ENCODE data around the gene CCNJL. TPM values are rescaled to one million over a fixed set of nuclear protein-coding genes. Genes with fewer than 3 reads are reported as not detected.

Gene CCNJL
- total and polyA plus RNA-seq, 5 experiments from 2014 or later = not detected

DNA sequence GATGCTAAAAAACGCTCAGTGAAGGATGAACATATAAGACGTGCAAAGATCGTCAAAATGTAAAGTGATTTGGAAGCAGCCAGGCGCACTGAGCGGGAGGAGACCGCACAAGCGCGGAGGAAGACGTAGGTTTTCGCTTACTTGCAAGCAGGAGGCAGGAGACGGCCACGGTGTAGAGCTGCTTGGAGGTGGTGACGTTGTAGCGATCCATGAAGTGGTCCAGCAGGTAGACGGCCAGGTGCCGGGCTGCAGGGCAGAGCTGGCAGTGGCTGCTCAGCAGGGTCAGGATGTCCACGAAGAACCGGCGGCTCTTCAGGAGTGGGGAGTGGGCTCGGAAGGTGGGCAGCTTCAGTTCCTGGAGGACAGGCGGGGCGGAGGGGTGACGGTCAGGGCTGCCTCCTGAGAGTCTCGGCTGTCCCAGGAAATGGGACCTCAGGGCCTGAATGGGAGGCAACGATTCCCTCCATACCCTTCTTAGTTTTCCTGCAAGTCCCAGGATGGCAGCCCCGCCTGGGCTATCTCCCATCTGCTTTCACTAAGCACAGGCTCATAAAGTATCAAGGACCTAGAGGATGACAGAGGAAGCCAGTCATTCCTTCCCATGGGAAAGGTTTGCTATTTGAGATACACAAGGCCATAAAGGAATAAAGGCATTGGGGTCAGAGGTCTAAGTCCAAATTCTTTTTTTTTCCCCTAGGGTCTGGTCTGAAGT lies 31.8 kb downstream of the CCNJL start:
- H3K4me1 Mint-ChIP-seq = no peaks in the 10 kb centered on the region
- DNase-seq (no peak), ATAC-seq (no peak)
- H3K27ac Mint-ChIP-seq = no peak overlapping the region
- no peaks in the 10 kb centered on the region for H3K9me3 Mint-ChIP-seq
- no peaks in the 10 kb centered on the region for H3K36me3 Mint-ChIP-seq
- H3K4me3 Mint-ChIP-seq = no peak overlapping the region
- peaks cover 0 to 3% (median 0%) of the 10 kb centered on the region in 5 donors for H3K27me3 Mint-ChIP-seq
- POLR2A ChIA-PET = no interaction called here

DNA sequence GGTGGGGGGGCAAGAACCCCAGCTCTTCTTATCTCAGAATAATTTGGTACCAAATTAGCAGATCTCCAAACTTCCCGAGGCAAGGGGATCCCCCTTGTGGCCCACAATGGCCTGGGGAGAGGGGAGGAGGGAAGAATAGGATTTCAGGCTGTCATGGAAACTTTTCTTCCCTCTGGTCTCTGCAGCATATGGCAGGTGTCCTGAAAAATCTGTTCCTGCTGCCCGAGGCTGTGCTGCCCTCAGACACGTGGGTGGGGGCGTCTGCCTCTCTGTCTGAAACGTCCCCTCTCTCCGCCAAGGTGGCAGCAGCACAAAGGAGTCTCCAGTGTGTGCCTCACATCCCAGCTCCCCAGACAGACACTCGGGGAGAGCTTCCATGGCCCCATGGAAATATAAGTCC lies 34.0 kb downstream of the CCNJL start:
- no peak for DNase-seq
- no peak for ATAC-seq
- H3K4me1 Mint-ChIP-seq = peaks cover 0 to 11% (median under 1%) of the 10 kb centered on the region in 4 donors
- no peak overlapping the region for H3K4me3 Mint-ChIP-seq
- POLR2A ChIA-PET = no interaction called here
- no peaks in the 10 kb centered on the region for H3K27me3 Mint-ChIP-seq
- no peaks in the 10 kb centered on the region for H3K9me3 Mint-ChIP-seq
- no peak overlapping the region for H3K27ac Mint-ChIP-seq
- H3K36me3 Mint-ChIP-seq = no peaks in the 10 kb centered on the region

DNA sequence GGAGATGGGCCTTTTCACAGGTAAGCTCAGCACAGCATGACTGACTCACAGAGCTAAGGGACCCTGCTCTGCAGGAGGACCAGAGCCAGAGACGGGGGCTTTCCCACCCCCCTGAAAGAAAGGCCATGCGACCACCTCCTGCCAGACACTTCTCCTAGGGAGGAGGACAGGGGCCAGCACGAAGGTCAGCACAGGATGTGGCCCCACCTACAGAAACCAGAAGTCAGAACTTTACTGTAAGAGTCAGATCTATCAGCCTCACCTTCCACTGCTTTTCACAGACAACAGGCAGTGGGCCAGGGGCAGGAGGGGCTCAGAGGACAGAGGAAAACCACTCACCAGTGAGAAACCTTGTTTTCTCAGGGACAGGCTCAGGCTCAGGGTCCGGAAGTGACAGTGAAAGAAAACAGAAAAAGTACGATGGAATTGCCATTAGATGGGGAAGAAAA lies 37.9 kb downstream of the CCNJL start:
- peak overlapping the region in 1 of 10 donors; percentile 13 for H3K27ac Mint-ChIP-seq
- ATAC-seq = no peak

DNA sequence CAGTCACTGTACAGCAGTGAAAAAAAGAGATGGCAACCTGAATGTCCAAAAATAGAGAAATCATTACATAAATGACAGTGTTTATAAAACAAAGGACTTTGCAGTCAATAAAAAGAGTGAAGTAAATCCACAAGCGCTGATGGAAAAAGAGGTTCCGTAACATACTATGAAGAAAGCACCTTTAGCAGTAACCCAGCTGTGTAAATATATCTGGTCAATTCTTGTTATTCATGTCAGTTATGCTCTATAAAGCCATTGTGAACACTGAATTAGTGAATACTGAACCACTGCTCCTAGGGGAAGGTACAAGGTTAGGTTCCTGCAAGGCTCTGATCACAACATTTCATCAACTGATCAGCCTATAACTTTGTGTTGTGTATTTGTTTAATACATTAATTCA lies 39.5 kb downstream of the CCNJL start:
- Mint-ChIP-seq H3K27ac (no peak overlapping the region), H3K9me3 (no peaks in the 10 kb centered on the region), H3K4me1 (peaks cover 2 to 38% (median 6%) of the 10 kb centered on the region in 4 donors), H3K4me3 (no peak overlapping the region), H3K27me3 (peaks cover 0 to 3% (median 0%) of the 10 kb centered on the region in 5 donors), H3K36me3 (no peaks in the 10 kb centered on the region)
- ATAC-seq = no peak
- DNase-seq = no peak
- POLR2A ChIA-PET = no interaction called here

More for the DNA sequence above, 37.9 kb downstream of the CCNJL start:
- peaks cover 0 to 3% (median 0%) of the 10 kb centered on the region in 5 donors for H3K27me3 Mint-ChIP-seq
- no peak for DNase-seq
- H3K4me1 Mint-ChIP-seq = peaks cover 2 to 28% (median 6%) of the 10 kb centered on the region in 4 donors
- H3K36me3 Mint-ChIP-seq = no peaks in the 10 kb centered on the region
- POLR2A ChIA-PET = no interaction called here
- no peaks in the 10 kb centered on the region for H3K9me3 Mint-ChIP-seq
- no peak overlapping the region for H3K4me3 Mint-ChIP-seq

DNA sequence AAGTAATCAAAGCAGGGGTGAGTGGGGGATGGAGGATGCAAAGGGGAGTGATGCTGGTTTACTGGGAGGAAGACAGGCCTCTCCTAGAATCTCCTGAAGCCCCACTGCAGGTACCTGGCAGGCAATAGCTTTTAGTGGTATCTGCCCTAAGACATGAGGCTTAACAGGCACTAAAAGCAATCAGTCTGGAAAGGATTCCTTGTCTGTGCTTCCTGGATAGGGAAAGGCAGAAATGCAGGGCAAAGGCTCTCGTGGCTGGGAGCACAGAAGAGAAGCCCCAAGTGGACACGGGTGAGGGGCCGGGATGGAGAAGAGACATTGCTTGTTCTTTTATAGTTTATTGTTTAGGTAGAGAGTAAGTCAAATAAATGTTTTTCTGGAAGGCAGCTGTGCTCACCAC lies 40.1 kb downstream of the CCNJL start:
- Mint-ChIP-seq H3K27ac (no peak overlapping the region), H3K4me3 (no peak overlapping the region), H3K27me3 (peaks cover 0 to 3% (median 0%) of the 10 kb centered on the region in 5 donors), H3K4me1 (peaks cover 2 to 38% (median 6%) of the 10 kb centered on the region in 4 donors), H3K36me3 (no peaks in the 10 kb centered on the region), H3K9me3 (no peaks in the 10 kb centered on the region)
- POLR2A ChIA-PET = no interaction called here
- no peak for DNase-seq
- no peak for ATAC-seq

DNA sequence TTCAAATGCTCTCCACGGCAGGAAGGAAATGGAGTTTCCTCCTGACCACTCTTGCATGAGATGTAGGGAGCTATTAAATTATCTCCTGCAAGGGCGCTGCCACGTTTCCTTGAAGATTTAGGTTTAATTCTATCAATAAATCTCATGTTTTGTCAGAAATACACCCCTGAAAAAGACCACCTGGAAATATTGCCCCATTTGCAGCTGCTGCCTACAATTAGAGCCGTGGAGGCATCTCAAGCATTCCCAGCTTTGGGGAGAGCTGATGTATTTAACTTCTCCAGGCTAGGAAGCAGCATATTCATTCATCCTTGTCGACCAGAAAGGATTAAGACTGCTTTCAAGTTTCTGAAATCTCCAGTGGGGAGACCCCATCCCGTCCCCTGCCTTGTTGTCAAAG lies 40.5 kb downstream of the CCNJL start:
- Mint-ChIP-seq H3K27me3 (peaks cover 0 to 3% (median 0%) of the 10 kb centered on the region in 5 donors), H3K4me3 (peak overlapping the region in 1 of 10 donors; percentile 51), H3K4me1 (peaks cover 2 to 38% (median 6%) of the 10 kb centered on the region in 4 donors), H3K9me3 (no peaks in the 10 kb centered on the region), H3K36me3 (no peaks in the 10 kb centered on the region), H3K27ac (no peak overlapping the region)
- no peak for ATAC-seq
- DNase-seq = no peak
- POLR2A ChIA-PET = no interaction called here

DNA sequence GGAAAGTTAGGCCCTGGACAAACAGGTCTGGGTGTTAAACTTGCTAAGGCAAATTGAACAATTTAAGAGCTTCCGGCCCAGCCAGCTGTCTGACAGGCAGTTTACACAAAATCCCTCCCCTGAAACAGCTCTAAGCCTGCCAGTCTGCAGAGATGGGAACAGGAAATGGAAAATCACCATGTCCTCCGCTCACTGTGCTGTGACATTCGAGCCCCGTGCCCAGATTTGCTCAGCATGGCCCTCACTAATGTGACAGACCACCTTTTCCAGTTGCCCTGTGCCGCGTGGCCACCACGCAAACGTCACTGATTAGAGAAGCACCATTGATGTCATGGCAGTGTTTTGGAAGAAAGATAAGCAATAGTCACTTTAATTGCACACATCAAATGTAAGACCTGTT lies 41.0 kb downstream of the CCNJL start:
- Mint-ChIP-seq H3K9me3 (no peaks in the 10 kb centered on the region), H3K27me3 (peaks cover 0 to 3% (median 0%) of the 10 kb centered on the region in 5 donors), H3K27ac (peak overlapping the region in 1 of 10 donors; percentile 41), H3K4me1 (peaks cover 2 to 38% (median 6%) of the 10 kb centered on the region in 4 donors), H3K36me3 (no peaks in the 10 kb centered on the region), H3K4me3 (peak overlapping the region in 2 of 10 donors; percentile 26 to 51)
- DNase-seq (peak in 1 of 10 donors; percentile 5), ATAC-seq (no peak)
- POLR2A ChIA-PET = no interaction called here

DNA sequence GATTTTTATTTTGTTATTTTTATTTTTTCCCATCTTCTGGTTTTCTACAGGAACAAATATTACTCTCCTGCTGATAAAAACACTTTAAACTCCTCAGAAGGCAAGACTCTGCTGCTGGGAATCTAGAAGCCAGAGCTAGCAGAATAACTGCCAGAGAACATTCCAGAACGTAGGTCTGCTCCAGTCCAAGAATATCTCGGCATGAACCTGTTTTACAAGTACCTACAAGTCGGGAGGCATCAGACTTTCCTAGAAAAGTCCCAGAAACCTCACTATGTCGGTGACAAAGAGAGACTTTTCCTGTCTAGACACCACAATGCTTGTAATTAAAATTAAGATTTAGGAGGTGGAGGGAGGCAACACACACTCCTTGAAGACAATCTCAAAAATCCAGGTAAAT lies 41.7 kb downstream of the CCNJL start:
- peaks cover 0 to 3% (median 0%) of the 10 kb centered on the region in 5 donors for H3K27me3 Mint-ChIP-seq
- H3K36me3 Mint-ChIP-seq = no peaks in the 10 kb centered on the region
- ATAC-seq (no peak), DNase-seq (no peak)
- no peak overlapping the region for H3K27ac Mint-ChIP-seq
- no peak overlapping the region for H3K4me3 Mint-ChIP-seq
- POLR2A ChIA-PET = no interaction called here
- H3K9me3 Mint-ChIP-seq = no peaks in the 10 kb centered on the region
- H3K4me1 Mint-ChIP-seq = peaks cover 2 to 38% (median 6%) of the 10 kb centered on the region in 4 donors

DNA sequence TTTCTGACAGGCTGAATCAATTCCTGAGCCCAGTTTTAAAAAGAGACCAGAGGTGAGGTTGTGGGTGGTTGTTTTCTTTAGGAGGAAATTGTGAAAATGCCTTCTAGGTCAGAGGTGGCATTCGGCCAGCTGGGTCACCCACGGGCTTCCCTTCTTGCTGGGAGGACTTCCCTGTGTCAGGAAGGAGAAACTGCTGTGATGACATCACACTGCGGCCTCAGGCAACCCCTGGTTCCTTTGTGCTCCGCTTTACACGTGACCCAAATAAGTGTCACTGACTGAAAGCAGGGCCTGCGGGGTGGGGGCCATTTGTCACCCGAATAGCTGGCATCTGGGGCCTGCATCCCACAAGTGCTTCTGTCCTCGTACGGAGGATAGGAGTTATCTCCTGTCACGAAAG lies 43.3 kb downstream of the CCNJL start:
- H3K27ac Mint-ChIP-seq = no peak overlapping the region
- POLR2A ChIA-PET = no interaction called here
- no peak for ATAC-seq
- DNase-seq = no peak
- H3K4me1 Mint-ChIP-seq = peaks cover 0 to 27% (median 6%) of the 10 kb centered on the region in 4 donors
- peaks cover 0 to 3% (median 2%) of the 10 kb centered on the region in 5 donors for H3K27me3 Mint-ChIP-seq
- H3K36me3 Mint-ChIP-seq = no peaks in the 10 kb centered on the region
- no peak overlapping the region for H3K4me3 Mint-ChIP-seq
- H3K9me3 Mint-ChIP-seq = no peaks in the 10 kb centered on the region

DNA sequence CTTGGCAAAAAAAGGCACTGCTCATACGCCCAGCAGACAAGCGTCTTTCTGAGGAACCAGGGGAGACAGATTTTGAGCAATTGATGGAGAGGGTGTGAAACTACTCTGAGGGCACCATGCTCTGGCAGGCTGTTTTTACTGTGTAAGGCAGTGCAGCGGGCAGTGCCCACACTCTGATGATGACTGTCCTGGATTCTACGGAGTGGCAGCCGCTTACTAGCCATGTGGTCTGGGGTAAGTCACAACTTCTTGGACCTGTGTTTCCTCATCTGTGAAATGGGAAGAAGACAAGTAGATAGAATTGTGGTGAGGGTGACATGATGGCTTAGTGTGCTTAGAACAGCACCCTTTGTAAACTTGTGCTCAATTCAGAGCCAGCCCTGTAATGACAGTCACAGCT lies 44.2 kb downstream of the CCNJL start:
- Mint-ChIP-seq H3K4me3 (no peak overlapping the region), H3K27ac (no peak overlapping the region)

DNA sequence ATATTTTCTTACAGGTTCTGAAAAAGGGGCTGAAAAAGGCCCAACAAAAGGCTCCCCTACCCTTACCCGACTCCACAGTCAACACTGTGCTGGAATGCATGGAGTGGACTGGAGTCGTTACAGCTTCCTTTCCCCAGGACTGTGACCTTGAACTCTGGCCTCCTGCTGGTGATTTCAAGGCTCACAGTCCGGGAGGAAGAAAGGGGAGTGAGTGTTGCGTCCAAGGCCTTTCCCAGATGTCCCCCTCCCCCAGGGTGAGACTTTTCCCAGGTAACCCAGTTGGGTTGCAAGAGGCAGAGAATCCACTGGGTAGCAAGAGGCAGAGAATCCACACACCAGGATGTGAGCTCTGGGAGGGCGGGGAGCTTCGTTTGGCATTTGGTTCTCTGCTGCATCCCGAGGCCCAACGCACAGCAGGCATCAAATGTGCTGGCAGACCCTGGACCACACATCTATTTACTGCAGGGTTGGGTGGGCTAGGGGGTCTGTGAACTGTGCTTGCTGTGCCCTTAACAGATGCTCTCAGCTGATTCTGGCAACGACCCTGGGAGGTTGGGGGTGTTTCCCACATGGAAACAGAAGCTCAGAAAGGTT lies 45.5 kb downstream of the CCNJL start:
- H3K36me3 Mint-ChIP-seq = no peaks in the 10 kb centered on the region
- POLR2A ChIA-PET = no interaction called here
- H3K9me3 Mint-ChIP-seq = no peaks in the 10 kb centered on the region
- H3K4me1 Mint-ChIP-seq = peaks cover 4 to 37% (median 11%) of the 10 kb centered on the region in 4 donors
- H3K27ac Mint-ChIP-seq = no peak overlapping the region
- ATAC-seq (no peak), DNase-seq (no peak)
- H3K4me3 Mint-ChIP-seq = no peak overlapping the region
- peaks cover 0 to 3% (median 2%) of the 10 kb centered on the region in 5 donors for H3K27me3 Mint-ChIP-seq

More for the DNA sequence above, 44.2 kb downstream of the CCNJL start:
- DNase-seq (no peak), ATAC-seq (no peak)
- H3K9me3 Mint-ChIP-seq = no peaks in the 10 kb centered on the region
- POLR2A ChIA-PET = no interaction called here
- peaks cover under 1 to 27% (median 7%) of the 10 kb centered on the region in 4 donors for H3K4me1 Mint-ChIP-seq
- H3K27me3 Mint-ChIP-seq = peaks cover 0 to 3% (median 2%) of the 10 kb centered on the region in 5 donors
- H3K36me3 Mint-ChIP-seq = no peaks in the 10 kb centered on the region

DNA sequence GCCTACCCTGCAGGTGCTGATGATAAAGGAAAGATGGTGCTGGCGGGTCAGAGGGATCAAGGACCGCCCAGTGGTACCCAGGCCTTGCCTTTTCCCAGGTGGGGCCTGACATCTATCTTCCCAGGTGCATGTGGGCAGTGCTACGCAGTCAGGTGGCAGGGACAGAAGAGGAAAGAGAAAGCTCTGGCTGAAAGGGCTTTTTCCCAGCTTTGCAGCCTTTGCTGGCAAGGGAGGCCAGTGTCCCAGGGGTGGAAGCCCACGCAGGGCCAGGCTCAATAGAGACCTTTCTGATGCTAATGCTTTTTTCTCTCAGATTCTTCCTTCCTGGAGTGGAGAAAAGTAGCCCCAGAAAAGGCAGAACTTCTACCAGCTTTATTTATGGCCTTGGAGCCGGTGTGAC lies 46.3 kb downstream of the CCNJL start:
- Mint-ChIP-seq H3K4me3 (no peak overlapping the region), H3K9me3 (no peaks in the 10 kb centered on the region), H3K4me1 (peaks cover 4 to 38% (median 6%) of the 10 kb centered on the region in 4 donors), H3K27ac (no peak overlapping the region), H3K36me3 (no peaks in the 10 kb centered on the region), H3K27me3 (peaks cover 0 to 11% (median 2%) of the 10 kb centered on the region in 5 donors)
- DNase-seq = peak in 1 of 10 donors; percentile 28
- no peak for ATAC-seq
- POLR2A ChIA-PET = interaction anchor here (0.6 kb wide), 1 partner anchor 19 kb away, joined by 3 read pairs; no protein-coding TSS in a partner anchor

DNA sequence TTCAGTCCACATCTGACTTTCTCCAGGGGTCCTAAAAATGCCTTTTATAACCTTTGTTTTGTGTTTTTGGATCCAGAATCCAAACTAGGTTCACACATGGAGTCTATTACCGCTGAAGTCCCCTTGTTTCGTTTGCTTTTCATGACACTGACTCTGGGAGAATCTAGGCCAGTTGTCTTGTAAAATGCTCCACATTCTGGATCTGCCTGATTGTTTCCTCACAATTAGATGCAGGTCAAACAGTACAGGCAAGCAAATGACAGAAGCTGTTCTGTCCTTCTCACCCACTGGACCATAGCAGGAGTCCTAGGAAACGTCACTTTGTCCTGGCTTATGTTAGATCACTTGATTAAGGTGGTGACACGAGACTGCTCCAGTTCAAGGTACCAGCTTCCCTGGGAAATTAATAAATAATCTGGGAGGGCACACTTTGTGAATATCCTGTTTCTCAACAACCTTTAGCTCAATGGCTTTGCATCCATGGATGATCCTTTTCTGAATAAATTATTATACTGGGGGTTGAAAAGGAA lies 49.0 kb downstream of the CCNJL start:
- ATAC-seq (no peak), DNase-seq (no peak)
- POLR2A ChIA-PET = no interaction called here
- Mint-ChIP-seq H3K4me1 (peaks cover 2 to 31% (median 6%) of the 10 kb centered on the region in 4 donors), H3K27me3 (peaks cover 0 to 11% (median 3%) of the 10 kb centered on the region in 5 donors), H3K27ac (no peak overlapping the region), H3K9me3 (no peaks in the 10 kb centered on the region), H3K4me3 (no peak overlapping the region), H3K36me3 (no peaks in the 10 kb centered on the region)
